ENCODE results near the gene RNF167. TPM values are rescaled to one million over a fixed set of nuclear protein-coding genes. Genes with fewer than 3 reads are reported as not detected.

RNF167 gene
- total and polyA plus RNA-seq, 2 of the 13 experiments (the other 11 are each of a cell fraction or from before 2014, with no cell fraction given) = 44.1 to 45.4 TPM

DNA sequence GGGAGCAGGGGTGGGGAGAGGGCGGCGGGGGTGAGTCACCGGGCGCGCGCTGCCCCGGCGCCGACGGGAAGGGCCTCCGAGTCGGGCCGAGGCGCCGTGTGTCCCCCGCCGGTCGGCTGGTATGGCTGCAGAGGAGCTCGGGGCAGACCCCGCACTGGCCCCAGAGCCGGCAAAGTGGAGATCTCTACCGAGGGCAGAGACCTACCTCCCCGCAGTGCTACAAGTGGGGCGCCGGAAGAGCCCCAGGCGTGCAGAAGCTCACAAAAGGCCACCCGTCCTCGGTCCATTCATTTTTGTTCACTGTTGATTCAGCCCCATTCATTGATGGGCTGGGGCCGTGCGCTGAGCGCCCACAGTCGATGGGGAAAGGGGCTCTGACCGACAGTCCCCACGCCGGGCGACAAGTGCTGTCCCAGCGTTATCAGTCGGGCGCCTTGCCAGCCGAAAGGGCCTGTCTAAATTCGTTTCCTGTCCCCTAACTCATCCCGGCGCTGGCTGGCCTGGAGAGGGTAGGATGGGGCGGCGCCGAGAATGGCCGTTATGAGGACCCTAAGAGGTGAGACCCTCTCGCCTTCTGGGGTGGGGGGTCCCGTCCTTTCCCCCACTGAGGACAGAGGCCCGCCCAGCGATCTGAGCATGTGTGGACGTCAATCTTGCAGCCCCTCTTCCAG lies 10.1 kb downstream of the RNF167 start (continued):
- TF ChIP-seq, protein P1, sequence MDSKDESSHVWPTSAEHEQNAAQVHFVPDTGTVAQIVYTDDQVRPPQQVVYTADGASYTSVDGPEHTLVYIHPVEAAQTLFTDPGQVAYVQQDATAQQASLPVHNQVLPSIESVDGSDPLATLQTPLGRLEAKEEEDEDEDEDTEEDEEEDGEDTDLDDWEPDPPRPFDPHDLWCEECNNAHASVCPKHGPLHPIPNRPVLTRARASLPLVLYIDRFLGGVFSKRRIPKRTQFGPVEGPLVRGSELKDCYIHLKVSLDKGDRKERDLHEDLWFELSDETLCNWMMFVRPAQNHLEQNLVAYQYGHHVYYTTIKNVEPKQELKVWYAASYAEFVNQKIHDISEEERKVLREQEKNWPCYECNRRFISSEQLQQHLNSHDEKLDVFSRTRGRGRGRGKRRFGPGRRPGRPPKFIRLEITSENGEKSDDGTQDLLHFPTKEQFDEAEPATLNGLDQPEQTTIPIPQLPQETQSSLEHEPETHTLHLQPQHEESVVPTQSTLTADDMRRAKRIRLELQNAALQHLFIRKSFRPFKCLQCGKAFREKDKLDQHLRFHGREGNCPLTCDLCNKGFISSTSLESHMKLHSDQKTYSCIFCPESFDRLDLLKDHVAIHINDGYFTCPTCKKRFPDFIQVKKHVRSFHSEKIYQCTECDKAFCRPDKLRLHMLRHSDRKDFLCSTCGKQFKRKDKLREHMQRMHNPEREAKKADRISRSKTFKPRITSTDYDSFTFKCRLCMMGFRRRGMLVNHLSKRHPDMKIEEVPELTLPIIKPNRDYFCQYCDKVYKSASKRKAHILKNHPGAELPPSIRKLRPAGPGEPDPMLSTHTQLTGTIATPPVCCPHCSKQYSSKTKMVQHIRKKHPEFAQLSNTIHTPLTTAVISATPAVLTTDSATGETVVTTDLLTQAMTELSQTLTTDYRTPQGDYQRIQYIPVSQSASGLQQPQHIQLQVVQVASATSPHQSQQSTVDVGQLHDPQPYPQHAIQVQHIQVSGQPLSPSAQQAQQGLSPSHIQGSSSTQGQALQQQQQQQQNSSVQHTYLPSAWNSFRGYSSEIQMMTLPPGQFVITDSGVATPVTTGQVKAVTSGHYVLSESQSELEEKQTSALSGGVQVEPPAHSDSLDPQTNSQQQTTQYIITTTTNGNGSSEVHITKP (CRISPR knock-in tag; IDR thresholded peaks at IDR 0.05; ENCODE audit: low read depth) = no peak
- TF ChIP-seq RFXANK (CRISPR knock-in tag; IDR thresholded peaks at IDR 0.05) (no peak), MTA3 (CRISPR knock-in tag; IDR thresholded peaks at IDR 0.05) (no peak), HOXA5 (CRISPR knock-in tag; IDR thresholded peaks at IDR 0.05) (peak; percentile 45; the same call in 1 of the 2 replicates), GATA4 (IDR thresholded peaks at IDR 0.05; ENCODE audit: borderline replicate concordance, low read depth) (0 out of 2 replicates have a peak, but pooled peaks have one; percentile 5), SPEN (CRISPR knock-in tag; IDR thresholded peaks at IDR 0.05; ENCODE audit: low read depth) (peak; percentile 12; the same call in 1 of the 2 replicates), ZNF782 (CRISPR knock-in tag; IDR thresholded peaks at IDR 0.05; ENCODE audit: borderline replicate concordance) (no peak; the same call in 1 of the 2 replicates), ZSCAN22 (CRISPR knock-in tag; IDR thresholded peaks at IDR 0.05) (no peak), ZKSCAN1 (IDR thresholded peaks at IDR 0.05; ENCODE audit: low read length) (no peak), KAT2B (IDR thresholded peaks at IDR 0.05; ENCODE audit: borderline replicate concordance, low read depth, low read length) (no peak), PHB2 (IDR thresholded peaks at IDR 0.05; ENCODE audit: partially characterized antibody) (no peak), ZNF879 (CRISPR knock-in tag; IDR thresholded peaks at IDR 0.05) (no peak), ZNF83 (CRISPR knock-in tag; IDR thresholded peaks at IDR 0.05; ENCODE audit: borderline replicate concordance) (no peak), ZNF547 (CRISPR knock-in tag; IDR thresholded peaks at IDR 0.05) (peak; percentile 32; the same call in 1 of the 2 replicates)
- TF ChIP-seq, protein P2, sequence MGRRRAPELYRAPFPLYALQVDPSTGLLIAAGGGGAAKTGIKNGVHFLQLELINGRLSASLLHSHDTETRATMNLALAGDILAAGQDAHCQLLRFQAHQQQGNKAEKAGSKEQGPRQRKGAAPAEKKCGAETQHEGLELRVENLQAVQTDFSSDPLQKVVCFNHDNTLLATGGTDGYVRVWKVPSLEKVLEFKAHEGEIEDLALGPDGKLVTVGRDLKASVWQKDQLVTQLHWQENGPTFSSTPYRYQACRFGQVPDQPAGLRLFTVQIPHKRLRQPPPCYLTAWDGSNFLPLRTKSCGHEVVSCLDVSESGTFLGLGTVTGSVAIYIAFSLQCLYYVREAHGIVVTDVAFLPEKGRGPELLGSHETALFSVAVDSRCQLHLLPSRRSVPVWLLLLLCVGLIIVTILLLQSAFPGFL (CRISPR knock-in tag; IDR thresholded peaks at IDR 0.05) = no peak
- TF ChIP-seq, protein P3, sequence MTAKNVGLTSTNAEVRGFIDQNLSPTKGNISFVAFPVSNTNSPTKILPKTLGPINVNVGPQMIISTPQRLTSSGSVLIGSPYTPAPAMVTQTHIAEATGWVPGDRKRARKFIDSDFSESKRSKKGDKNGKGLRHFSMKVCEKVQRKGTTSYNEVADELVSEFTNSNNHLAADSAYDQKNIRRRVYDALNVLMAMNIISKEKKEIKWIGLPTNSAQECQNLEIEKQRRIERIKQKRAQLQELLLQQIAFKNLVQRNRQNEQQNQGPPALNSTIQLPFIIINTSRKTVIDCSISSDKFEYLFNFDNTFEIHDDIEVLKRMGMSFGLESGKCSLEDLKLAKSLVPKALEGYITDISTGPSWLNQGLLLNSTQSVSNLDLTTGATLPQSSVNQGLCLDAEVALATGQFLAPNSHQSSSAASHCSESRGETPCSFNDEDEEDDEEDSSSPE (CRISPR knock-in tag; IDR thresholded peaks at IDR 0.05) = 0 out of 2 replicates have a peak, but pooled peaks have one; percentile 8
- TF ChIP-seq, protein P4, sequence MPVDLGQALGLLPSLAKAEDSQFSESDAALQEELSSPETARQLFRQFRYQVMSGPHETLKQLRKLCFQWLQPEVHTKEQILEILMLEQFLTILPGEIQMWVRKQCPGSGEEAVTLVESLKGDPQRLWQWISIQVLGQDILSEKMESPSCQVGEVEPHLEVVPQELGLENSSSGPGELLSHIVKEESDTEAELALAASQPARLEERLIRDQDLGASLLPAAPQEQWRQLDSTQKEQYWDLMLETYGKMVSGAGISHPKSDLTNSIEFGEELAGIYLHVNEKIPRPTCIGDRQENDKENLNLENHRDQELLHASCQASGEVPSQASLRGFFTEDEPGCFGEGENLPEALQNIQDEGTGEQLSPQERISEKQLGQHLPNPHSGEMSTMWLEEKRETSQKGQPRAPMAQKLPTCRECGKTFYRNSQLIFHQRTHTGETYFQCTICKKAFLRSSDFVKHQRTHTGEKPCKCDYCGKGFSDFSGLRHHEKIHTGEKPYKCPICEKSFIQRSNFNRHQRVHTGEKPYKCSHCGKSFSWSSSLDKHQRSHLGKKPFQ (CRISPR knock-in tag; IDR thresholded peaks at IDR 0.05; ENCODE audit: insufficient replicate concordance) = peak; percentile 52
- TF ChIP-seq, protein P5, sequence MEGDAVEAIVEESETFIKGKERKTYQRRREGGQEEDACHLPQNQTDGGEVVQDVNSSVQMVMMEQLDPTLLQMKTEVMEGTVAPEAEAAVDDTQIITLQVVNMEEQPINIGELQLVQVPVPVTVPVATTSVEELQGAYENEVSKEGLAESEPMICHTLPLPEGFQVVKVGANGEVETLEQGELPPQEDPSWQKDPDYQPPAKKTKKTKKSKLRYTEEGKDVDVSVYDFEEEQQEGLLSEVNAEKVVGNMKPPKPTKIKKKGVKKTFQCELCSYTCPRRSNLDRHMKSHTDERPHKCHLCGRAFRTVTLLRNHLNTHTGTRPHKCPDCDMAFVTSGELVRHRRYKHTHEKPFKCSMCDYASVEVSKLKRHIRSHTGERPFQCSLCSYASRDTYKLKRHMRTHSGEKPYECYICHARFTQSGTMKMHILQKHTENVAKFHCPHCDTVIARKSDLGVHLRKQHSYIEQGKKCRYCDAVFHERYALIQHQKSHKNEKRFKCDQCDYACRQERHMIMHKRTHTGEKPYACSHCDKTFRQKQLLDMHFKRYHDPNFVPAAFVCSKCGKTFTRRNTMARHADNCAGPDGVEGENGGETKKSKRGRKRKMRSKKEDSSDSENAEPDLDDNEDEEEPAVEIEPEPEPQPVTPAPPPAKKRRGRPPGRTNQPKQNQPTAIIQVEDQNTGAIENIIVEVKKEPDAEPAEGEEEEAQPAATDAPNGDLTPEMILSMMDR (CRISPR knock-in tag; IDR thresholded peaks at IDR 0.05) = no peak

Data from HepG2 (cell line).